SHP77 treated with DMSO at 0.1 percent for 48 hours (cell line): ENCODE results near the gene DPP6.

Experiments
- DNase-seq: peaks from one replicate; lab custom pipeline; 2025; lab: John Stamatoyannopoulos, UW

Gene DPP6

GRCh38 chr7:154232700-154233099 is 180.5 kb downstream of the DPP6 start:
- DNase-seq = no peak

- DNase-seq = no peak
Measured at GRCh38 chr7:154241988-154242387, 189.8 kb downstream of the DPP6 start.

GRCh38 chr7:154242709-154243108 is 190.5 kb downstream of the DPP6 start:
- no peak for DNase-seq

- DNase-seq = no peak
Measured at GRCh38 chr7:154252046-154252445, 199.8 kb downstream of the DPP6 start.

- DNase-seq = no peak
Measured at GRCh38 chr7:154253810-154254209, 201.6 kb downstream of the DPP6 start.

DNA sequence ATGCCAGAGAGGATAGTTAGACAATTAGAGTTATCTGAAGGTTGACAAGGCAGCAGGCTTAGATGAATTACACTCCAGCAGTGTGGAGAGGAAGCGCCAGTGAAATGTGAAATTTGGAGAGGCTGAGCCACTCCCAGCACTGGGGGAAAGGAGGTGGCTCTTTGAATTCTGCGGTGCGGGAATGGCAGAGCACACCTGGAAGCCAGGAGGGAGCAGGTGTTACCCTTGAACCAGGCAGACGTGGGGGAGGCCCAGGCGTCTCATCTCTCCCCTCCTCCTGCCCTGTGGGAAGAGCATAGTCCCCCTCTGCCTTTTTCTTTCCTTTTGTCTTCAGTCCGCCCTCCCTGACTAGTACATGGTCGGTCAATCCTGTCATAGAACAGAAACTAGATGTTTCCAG is 203.1 kb downstream of the DPP6 start:
- DNase-seq = no peak

DNA sequence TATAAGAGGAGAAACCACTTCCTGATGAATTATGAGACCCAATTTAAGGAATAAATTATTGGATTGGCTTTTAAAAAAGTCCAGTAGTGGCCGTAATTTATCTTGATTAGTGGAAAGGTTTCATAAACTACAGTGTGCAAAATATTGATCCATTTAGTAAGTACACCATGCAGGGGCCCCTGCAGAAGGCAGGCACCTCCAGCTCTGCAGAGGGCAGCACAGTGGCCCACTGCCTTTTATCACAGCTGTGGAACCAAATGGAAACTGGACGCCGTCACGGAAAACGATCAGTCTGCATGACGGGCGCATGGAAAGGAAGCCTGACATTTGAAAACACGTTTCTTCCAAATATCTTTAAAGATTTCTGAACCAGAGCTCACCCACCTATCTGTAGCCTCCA is 204.0 kb downstream of the DPP6 start:
- no peak for DNase-seq

GRCh38 chr7:154259396-154259795 is 207.2 kb downstream of the DPP6 start:
- DNase-seq = no peak

DNA sequence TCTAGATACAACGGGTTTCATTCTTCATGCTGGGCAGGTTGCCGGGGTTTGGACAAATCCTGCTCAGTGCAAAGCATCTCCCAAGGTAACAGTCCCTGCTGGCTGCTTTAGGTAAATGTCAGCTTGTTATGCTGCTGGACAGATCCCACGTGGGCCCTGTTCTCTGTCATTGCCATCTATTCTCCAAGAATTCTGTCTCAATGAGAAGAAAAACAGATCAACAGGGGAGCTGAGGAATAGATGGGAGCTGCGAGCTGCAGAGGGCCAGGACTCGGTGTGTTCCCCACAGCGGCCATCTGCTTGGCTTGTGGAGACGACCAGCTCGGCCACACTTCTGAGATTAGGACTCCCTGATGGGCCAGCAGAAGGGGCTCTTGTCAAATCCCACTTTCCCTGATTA is 235.2 kb downstream of the DPP6 start:
- no peak for DNase-seq

DNA sequence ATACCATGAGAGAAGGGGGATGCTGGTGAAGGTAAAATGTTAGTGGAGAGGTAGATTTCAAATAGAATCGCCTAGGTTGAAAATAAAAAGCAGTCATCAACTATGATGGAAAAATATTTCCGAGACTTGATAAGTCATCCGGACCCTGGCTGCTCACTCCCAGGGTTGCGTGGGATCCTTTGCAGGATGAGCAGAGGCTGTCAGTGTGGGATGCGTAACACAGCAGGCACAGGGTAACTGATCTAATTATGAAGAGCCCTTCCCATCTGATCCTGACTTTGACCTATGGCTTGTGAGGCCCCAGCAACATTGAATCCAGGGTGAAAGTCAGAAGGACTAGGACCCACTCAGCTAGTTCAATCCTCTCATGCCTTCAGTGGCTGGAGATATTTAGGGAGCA is 236.9 kb downstream of the DPP6 start:
- DNase-seq = no peak

DNA sequence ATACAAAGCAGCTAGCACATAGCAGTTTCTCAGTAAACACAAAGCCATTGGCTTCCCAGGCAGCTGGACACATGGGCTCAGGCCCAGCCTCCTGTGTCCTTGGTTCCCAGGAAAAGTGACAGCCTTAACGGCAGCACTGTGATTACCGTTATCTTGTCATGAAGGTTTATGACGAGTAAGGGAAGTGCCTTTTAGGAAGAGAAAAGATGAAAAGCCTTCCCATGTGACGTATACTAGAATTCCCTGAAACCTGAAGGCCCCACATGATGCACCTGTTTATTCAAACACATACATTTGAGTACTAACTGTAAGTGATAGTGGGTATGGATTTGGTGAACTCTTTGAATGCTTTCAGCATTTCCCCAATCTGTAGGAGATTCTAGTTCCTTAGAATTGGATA is 244.2 kb downstream of the DPP6 start:
- DNase-seq = no peak

DNA sequence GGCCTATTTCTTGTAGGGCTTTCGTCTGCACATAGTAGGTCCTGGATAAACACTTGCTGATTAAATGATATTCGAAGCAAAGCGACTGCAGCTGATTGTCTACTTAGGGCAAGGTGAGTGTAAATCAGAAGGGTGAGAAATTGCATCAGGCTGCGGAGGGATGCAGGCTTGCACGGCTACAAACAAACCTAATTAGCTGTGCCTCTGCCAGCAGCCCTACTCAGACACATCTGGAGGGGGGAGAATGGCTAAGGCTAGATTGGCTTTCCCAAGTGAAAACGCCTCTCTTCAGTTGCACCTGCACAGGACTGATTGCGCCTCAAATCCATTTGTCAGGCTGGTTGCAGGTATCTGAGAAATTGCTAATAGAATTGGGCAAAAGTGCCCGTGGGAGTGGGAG is 247.5 kb downstream of the DPP6 start:
- DNase-seq = no peak

GRCh38 chr7:154302380-154302779 is 250.2 kb downstream of the DPP6 start:
- DNase-seq = no peak

- no peak for DNase-seq
Measured at GRCh38 chr7:154304231-154304630, 252.0 kb downstream of the DPP6 start.

- DNase-seq = no peak
Measured at GRCh38 chr7:154304740-154305700, 252.8 kb downstream of the DPP6 start.

- no peak for DNase-seq
Measured at GRCh38 chr7:154306036-154306435, 253.8 kb downstream of the DPP6 start.

DNA sequence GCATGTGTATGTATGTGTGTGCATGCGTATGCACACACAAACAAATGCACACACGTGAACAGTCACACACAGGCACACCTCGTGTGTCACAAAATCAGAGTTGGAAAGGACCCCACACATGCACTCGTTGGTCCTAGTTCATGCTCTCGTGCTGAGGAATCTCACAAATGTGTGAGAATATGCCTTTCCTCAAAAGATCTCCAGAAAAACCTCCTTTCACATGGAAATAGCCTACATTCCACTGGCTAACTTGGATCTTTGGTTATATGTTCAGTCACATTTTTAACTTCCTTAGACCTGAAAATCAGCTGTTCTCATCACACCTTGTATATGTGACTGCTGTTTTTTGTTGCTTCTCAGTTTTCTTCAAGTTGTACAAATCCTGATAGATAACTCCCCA is 256.7 kb downstream of the DPP6 start:
- no peak for DNase-seq

- DNase-seq = no peak
Measured at GRCh38 chr7:154310114-154310513, 257.9 kb downstream of the DPP6 start.

- DNase-seq = no peak
Measured at GRCh38 chr7:154324196-154324595, 272.0 kb downstream of the DPP6 start.

DNA sequence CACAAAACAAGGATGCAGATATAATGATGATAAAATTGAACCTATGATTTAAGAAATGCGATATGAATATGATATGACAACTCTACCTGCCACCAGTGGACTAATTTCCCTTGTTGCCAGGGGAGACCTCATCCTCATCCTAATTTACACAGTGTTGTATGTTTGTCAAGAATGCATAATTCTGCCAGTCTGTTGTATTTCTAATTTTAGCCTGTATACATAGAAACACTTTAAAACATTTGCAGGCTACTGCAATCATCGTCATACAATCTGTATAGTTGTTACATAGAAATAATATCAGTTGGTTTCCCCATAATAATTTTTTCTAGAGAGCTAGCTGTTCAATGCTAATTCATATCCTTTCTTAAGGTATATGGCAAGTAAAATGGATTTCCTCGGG is 274.2 kb downstream of the DPP6 start:
- DNase-seq = no peak

DNA sequence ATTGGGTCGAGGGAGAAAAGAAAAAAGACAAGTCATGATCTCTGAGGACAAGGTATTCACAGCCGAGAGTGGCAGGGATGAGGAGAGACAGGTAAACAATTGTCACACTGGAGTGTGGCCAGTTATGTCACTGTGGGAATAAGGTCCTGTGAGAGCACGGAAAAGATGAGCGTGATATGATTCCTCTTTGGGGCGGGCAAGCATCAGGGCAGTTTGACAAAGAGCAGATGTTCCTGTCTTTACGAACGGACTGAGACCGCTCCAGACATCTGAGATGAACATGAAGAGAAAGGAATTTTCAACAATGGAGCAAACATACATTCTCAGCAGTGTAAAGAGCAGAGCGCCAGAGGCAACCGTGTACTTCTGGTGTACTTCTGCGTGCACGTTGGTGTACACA is 278.1 kb downstream of the DPP6 start:
- DNase-seq = no peak

DNA sequence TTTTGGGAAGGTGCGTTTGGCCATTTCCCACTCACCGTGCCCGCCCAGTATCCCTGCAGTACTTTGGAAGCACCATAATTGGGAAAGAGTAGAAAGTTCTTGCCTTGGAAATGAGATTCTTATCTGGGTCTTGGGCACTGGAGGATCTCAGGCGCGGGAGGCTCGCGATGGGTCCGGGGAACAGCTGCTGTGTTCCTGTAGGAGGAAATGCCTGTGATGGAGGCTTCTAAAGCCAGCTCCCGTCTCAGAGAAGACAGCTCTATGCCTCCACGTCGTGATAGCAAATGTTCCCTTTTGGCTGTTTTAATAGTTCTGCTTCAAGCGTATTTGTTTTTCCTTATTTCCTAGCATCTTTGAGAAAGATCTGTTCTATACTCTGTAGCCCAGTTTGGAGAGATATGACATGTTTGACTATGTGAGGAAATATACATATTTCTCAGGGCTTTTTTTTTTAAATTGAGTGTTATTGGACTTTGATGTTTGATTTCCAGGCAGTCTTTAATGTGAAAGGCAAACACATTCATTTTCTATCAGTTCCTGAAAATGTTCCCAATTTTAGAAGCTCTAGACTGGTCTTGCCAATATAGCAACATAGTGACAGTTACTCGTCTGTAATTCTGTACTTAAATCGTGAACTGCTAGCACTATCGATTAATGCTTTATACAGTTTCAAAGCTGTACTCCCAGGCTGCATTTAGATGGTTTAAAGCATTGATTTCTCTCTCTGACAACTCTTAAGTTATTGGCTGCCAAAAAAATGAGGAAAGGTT is 280.8 kb downstream of the DPP6 start:
- DNase-seq = no peak

GRCh38 chr7:154336295-154336694 is 284.1 kb downstream of the DPP6 start:
- no peak for DNase-seq
